Measurements from ENCODE around the gene ADGRD1.

ADGRD1 gene

DNA sequence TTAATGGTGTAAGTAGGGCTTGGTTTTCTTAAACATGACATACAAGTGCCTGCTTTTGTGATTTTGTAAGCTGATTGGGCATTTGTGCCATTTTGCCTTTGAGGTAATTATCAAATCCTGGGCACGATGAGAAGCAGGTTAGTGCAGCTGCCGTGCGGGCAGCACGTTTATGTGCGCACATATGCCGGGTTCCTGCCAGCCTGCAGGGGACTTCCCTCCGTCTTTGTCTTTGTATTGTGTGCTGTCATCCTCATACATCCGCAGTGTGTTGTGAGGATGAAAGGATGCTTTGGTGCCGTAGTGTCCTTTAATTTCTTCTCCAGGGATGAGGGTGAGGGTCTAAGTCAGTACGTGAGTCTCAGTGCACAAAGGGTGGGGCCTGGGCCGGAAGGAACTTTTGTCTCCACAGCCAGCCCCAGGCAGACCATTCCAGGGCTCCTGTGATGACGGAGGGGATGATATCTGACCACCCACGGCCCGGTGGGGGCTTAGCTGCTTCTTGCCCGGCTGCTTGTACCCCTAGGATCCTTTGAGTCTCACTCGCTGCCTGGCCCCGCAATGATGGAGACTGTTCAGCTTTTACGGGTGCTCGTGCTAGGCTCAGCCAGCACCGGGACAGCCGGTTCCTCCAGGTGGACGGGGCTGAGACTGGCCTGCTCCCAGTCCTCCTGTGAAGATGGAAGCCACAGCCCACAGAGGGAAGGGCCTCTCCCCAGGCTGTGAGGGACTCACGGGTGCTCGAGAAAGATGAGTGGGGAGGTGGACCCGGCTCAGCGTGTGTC, 54.6 kb downstream of the ADGRD1 start:
- no peak for DNase-seq

DNA sequence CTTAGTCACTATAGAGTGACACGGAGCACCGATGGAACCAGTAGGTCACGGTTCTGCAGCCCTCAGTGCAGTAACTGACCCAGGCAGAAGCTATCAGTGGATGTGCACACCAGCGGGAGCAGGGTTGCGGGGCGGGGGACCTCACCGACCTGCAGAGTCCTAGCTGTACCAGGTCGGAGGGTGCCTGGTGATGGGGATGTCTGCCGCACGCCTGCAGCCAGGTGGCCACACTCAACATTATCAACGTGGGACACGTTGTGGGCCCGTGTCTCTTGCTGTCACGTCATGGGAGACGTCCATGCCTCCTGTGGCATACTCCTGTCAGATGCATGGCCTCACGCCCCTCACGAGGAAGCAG, 55.2 kb downstream of the ADGRD1 start:
- DNase-seq, result no peak

DNA sequence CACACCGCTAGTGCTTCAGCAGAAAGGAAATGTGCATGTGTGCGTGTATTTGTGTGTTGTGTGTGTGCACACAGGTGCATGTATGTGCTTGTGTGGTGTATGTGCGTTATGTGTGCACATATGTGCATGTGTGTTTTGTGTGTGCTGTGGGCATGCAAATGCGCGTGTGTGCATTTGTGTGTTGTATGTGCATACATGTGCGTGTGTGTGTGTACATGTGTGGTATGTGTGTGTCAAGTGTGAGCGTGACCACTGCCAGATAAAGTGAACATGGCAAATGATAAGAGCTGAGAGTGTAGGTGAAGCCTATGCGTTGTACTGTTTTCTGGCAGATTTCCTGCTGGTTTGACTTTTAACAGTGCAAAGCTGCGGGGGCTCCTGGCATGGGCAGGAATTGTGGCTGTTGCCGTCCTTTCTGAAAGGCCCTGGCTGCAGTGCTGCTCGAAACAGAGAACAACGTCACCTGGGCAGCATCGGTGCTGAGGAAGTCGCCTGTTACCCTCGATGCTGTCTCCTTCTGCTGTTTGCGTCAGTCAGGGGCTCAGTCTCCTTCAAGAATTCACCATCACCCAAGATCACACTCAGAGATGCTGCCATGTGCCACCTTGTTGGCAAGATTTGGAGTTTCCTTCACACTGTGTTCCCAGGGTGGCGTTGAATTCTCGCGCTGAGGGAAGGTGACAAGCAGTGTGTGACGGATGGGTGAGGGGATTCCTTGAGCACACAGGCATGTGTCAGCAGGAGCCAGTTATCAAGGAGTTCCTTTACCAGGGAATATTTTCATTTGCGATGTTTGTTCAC, 56.1 kb downstream of the ADGRD1 start:
- no peak for DNase-seq

DNA sequence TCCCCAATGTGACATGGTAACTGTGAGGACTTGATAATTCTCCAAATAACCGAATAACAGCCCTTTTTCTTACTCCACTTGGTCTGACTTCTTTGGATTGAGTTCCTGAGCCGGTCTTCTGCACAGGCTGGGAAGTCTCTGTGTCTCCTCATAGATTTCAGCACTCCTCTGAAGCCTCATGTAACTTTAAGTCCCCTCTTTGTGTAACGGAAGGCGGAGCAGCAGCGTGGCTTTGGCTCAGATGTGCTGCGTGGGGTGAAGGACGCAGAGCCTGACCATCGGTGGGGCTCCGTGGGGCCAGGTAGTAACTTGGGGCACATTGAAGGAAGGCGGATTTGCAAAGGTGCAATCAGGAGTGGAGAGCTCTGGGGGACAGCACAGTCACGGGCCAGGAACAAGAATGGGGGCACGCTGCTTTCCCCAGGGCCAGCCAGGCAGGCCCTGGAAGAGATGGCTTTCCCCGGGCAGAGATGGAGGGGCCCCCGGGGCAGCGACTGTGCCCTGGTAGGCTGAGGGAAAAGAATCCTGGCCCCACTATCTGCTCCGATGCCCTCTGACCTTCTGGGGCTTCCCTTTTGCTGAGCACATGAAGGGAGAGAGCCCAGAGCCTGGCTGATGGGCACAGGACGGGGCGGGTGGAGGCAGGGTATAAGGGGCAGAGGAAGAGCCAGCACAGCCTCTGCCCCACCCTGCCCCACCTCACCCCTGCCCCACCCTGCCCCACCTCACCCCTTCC, 56.9 kb downstream of the ADGRD1 start:
- DNase-seq, result no peak

DNA sequence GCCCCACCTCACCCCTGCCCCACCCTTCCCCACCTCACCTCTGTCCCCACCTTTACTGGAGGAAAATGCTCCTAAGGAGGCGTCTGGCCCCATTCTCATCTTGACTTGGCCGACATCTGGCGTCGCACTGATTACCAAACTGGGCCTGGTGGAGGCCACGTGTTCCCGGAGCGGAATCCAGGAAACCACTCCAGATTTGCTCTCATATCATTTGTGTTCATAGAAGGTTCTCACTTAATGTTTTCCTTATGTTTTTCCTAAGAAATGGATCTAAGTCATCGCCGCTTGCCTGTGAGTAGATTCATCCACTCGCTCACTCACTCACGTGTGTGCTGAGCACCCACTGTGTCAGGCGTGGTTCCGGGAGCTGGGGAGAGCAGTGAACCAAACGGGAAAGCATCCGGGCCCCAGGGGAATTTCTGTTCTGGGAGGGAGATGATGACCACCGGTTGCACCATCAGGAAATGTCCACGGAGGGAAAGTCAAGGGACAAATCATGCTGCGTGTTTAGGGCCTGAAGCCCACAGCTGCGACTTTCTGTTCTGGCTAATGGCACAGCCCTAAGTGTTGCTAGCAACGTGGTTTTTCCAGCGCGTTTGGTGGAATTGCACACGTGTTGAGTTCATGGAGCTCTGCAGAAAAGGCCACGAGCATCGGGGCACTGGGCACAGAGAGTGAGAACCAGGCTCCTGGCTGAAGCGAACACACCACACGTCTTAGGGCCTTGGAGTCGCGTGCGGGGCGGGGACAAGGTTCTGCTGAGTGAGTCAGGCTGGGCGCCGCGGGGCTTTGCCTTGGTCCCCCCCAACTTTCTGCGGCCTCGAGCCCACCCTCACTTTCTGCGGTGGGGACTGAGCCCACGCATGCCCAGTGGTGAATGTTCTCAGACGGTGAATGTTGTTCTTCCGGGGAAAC, 57.7 kb downstream of the ADGRD1 start:
- no peak for DNase-seq

DNA sequence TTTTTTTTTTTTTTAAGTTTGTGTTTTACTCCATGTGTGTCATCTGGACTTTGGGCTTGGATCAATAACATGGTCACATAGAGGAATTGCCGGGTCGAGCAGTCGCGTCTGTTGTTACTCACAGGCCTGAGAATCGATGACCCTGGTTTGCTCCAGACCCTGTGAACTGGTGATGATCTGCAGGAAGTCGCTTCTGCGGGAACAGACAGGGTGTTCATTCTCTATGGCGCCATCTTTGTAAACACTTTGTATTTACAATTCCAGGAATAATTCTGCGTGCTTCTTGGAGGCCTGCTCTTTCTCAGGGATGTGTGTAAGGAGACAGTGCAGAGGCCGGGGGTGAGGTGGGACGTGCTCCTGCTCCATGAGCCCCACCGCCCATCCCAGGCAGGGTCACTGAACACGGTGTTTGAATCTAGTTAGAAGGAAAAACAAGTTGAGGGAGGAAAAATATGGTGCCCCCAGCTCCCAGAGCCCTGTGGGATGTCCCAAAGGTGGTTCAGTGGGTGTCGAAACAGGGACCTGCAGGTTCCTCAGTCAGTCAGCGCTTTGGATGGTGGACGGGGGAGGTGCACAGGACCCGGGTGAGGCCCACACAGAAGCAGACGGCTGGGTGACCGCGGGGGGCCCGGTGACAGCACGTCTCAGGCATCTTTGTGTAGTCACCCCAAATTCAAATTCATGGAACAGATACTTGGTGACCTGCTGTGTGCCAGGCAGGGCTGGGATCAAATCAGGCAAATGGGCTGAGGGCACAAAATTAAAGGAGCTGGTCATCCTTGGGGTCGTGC, 58.8 kb downstream of the ADGRD1 start:
- DNase-seq, result no peak

DNA sequence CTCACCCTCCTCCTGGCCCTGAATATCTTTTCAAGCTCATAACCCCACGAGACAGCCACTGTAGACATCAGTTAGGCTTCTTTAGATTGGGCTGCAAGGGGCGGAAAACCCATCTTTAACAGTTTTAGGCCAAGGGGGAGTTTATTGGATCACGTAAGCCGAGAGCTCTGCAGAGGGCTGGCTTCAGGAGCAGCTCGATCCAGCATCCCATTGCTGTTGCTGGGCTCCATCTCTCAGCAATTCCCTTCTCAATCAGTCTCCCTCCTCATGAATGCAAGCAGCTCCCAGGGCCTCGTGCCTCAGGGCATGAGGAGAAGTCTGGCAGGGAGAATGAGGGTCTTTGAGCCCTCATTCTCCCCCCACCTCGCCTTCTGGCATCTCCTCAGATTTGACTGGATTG, 59.4 kb downstream of the ADGRD1 start:
- DNase-seq, result no peak

DNA sequence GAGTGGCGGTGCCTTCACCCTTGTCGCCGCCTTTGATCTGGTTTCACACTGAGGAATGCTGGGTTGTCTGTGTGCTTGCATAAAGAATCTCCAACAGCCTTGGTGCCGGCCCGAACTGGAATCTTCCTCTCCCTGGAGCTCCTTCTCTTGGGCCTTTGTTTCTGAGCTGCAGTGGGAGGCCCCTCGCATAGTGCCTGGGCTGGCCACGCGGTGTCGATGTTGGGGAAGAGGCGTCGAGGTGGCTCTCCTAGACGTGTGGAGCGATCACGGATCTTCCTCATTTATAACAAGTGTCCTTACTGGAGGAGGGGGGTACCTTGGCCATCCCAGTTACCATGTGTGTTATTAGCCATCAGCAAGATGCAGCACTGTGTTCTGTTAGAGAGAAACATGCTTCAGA, 60.6 kb downstream of the ADGRD1 start:
- DNase-seq, result no peak

DNA sequence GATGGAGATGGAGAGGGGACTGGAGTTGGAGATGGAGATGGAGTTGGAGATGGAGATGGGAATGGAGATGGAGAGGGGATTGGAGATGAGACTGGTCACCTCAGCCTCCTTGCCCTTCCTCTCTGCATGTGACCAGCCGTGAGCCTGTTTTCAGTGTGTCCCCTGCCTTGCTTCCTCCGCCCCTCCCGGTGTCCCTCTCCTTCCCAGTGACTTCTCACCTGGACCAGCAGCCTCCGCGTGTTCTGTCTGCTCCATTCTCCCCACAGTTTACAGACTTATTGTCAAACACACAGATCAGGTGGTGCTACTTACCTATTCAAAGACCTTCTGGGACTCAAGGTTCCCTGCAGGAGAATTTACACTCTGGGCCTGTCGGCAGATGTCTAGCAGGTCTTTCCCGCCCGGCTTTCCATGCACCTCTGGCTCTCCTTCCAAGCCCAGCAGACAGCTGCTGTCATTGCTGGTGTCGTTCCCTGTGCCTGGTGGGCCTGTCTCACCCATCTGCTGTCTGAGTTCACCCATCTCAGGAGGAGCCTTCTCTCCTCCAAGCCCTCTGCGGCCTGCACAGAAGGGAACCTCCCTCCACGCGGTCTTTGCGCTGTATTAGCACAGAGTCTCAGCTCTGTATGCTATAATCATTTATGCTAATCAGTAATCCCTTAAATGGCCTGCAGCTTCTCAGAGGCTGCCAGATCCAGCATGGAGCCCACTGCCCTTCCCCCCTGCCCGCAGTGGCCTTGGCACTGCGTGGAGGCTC, 62.1 kb downstream of the ADGRD1 start:
- DNase-seq, result no peak

DNA sequence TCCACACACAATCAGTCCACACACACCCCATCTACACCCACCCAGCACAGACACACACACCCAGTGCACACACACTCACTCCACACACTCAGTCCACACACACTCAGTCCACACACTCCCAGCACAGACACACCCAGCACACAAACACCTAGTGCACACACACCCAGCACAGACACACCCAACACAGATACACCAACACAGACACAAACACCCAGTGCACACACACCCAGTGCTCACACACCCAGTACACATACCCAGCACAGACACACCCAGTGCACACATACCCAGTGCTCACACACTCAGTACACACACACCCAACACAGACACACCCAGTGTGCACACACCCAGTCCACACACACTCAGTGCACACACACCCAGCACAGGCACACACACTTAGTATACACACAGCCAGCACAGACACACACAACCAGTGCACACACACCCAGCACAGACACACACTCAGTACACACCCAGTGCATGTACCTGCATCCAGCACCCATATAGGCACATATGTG, 63.8 kb downstream of the ADGRD1 start:
- no peak for DNase-seq

DNA sequence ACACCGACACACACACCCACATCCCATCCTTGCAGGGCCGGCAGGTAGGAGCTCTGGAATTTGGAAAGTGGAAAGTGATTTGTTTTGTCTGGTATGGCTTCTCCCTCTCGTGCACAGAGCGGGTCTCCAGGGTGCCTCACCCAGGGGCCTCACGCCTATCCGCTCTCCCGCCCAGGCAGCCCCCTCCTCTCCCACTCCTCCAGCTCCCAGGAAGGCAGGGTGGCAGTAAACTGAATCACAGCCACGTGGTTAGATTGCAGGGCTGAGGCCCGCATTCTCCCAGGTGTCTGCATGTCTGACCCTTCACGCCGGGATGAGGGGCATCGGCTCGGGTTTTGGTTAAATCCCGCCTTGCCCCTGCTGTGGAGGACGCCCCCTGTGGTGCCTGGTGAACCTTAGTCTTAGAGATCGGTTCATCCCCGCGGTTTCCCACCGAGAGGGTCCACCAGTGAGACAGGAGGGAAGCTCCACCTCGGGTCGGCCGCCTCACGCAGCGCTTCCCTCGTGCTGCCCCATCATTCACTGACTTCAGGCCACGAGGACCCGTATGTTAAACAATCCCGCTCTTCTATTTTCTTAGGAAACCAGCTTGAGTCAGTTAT, 64.4 kb downstream of the ADGRD1 start:
- no peak for DNase-seq

DNA sequence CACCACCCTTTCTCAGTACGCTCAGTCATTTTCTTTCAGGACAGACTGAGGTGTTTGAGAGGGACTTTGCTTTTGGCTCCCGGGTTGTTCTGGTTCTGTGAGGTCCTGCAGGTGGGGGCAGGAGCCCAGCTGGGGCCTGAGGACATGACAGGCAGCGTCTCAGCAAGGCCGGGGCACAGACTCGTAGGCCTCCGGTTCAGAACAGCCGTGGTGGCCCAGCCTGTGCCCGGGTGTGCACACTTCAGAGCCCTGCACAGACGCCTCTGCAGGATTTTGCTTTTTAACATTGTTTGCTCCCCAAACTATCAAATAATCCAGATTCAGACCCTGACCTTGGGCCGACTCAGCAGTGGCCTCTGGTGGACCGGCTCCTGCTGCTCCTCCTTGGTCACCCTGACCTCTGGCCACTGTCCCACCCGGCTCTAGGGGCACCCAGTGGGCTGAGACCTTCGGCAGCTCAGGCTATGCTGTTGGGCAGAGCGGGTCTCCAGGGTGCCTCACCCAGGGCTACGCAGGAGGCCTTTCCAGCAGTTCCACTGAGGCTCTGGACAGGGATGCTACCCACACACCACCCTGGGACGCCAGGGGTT, 65.2 kb downstream of the ADGRD1 start:
- DNase-seq, result no peak

DNA sequence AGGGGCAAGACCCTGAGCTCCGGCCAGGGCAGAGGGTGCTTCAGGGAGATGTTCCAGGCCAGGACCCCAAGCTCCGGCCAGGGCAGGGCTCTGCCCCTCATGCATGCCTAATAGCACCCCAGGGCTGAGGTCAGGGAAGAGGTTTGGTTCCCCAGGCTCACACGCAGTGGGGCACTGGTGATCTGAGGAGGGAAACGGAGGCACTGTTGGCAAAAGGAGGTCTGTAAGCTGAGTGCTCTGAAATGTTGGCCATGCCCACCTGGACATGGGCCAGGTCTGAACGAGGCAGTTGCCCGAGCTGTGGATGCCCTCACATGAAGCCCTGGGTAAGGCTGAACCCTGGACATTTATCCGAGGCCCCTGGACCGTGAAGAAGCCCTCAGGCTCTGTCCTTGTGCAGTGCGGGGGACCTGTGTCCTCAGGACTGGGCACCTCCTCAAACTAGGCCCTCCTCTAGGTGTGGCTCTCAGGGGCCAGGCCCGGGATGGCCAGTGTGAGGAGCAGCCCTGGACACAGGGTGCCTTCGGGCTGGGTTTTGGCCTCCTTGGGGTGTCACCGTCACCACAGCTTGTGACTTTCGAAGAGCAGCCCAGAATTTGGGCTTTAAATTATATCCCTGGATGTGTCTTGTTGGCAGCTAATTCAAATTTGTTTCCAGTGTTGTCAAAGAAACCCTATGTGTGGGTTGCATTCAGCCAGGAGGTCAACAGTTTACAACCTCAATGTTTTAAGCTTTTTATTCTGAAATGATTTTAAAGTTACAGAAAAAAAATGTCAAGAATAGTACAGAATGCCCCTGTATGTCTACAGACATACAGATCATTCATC, 66.8 kb downstream of the ADGRD1 start:
- DNase-seq, result no peak

DNA sequence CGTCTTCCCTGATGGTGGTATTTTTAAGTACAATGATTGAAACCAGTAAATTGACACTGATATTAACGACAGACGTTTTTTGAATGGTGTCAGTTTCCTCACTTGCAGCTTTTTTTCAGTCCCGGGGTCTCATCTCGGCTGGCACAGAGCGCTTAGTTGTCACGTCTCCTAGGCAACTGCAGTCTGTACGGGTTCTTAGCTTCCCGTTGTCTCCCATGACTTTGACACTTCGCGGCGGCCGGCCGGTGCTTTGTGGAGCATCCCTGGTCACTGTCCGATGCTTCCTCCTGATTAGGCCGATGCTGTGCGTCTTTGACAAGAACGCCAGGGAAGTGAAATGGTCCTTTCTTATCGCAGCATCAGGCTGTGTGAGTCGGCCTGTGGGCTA, 67.4 kb downstream of the ADGRD1 start:
- no peak for DNase-seq

DNA sequence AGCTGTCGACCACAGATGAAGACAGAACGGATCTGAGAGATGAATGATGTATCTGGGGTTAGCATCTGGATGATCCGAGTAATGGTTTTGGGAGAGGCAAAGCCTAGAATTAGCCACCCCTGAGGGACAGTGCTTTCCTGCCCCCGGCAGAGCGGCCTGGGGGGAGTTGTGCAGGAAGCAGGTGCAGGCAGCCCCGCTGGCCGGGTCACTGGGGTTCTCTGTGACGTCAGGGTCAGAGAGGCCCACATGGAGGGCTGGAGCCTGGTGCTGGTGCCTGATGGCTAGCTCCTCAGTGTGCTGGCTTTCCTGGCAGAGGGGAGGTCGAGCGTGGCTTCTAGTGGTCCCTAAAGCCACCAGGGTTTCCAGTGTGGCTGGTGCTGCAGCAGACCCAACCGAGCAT, 70.3 kb downstream of the ADGRD1 start:
- no peak for DNase-seq

DNA sequence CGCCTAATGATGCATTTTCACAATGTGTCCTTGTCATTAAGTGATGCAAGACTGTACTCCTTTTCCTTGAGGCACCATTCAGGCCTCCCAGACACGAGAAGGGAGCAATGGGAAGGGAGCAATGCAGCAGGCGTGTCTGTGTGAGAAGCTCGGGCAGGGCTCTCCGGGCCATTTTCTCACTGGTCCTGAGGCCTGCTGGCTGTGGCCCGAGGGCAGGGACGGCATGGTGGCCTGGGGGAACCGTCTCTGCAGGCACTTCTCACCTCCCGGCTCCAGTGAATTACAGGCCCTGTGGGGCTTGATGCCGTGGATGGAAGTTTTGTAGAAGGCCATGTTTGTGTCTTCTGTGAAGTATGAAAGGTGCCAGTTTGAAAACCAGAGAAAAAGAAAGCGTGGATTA, 71.0 kb downstream of the ADGRD1 start:
- no peak for DNase-seq

DNA sequence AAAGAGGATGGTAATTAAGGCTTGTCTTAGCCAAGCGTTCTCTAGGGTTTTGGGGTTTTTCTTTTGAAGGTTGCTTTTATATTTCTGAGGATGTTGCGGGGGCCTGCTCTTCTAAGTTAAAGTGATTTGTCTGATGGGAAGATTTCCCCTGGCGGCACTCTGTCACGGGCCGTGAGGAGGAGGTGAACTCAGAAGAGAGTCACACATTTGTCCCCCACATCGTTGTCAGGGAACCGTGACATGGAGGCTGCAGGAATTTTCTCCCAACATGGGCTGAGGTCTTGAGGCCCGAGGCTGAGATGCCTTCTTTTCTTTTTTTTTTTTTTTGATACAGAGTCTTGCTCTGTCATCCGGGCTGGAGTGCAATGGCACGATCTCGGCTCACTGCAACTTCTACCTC, 71.5 kb downstream of the ADGRD1 start:
- DNase-seq, result no peak

DNA sequence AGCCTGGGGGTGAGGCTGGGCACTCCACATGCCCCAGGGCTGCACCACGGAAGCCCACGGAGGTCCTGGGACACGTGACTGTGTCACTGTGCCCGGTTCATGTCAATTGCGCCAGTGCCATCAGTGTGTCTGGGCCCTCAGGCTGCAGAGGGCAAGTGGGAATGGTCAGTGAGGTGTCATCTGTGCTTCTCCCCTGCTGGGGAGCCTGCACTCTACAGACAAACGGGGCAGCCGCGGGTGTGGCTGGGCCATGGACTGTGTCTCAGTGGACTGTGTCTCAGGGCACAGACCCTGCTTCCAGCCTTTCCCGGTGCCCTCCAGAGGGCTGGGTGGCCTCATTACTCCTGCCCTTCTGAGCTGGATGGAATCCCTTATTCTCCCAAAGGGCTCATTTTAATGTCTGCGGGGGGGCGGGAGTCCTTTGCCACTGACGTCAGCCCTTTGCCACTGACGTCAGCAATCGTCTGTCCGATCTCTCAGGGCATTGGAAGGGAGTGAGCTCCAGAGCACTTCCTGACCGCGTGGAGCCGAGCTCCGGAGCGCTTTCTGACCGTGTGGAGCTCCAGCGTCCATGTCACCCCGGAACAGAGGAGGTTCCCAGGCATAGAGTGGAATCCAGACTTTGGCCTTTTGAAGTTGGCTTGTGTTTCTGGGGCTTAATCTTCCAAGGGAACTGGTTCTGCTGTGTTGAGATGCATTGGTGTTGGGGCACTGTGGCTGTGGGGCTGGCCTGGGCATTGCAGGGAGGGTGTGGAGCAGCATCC, 72.4 kb downstream of the ADGRD1 start:
- DNase-seq, result peak; percentile 73

Data from SHP77 treated with DMSO at 0.1 percent for 48 hours (cell line).